Neutrophil (primary cell): Measurements from ENCODE around the gene ADAMTS2.

Source experiments
- H3K27ac ChIP-seq: fragments of 200-600 bp; sonication (generic); 2 replicates; pipeline ENCODE4 v1.5.1; 2016; ENCODE audit warnings: mild to moderate bottlenecking, moderate library complexity
- H3K27me3 ChIP-seq: fragments of 200-600 bp; sonication (generic); 2 replicates; pipeline ENCODE4 v1.6.0; 2016; ENCODE audit warnings: mild to moderate bottlenecking
- H3K36me3 ChIP-seq: fragments of 200-600 bp; sonication (generic); 2 replicates; pipeline ENCODE4 v1.5.1; 2017
- H3K4me1 ChIP-seq, 2 experiments: fragments of 200-600 bp in 1 of 2; sonication (generic) in 1 of 2; 1 replicate in 1 of 2; 2 replicates in 1 of 2; pipeline versions ENCODE4 v1.5.1 to v1.6.1; 2013 to 2016; ENCODE audit warnings: low read depth in 1 of 2, low read length in 1 of 2, mild to moderate bottlenecking in 1 of 2, moderate library complexity in 1 of 2; ENCODE audit not compliant: control insufficient read depth in 1 of 2, insufficient read depth in 1 of 2
- H3K4me3 ChIP-seq, 2 experiments: fragments of 200-600 bp in 1 of 2; sonication (generic) in 1 of 2; 1 replicate in 1 of 2; 2 replicates in 1 of 2; pipeline ENCODE4 v1.5.1; 2013 to 2016; ENCODE audit warnings: low read depth in 1 of 2, low read length in 1 of 2, mild to moderate bottlenecking in 1 of 2, moderate library complexity in 1 of 2
- H3K9me3 ChIP-seq: fragments of 200-600 bp; sonication (generic); 2 replicates; pipeline ENCODE4 v1.5.1; 2016
- CTCF ChIP-seq: fragments of 200-600 bp; sonication (generic); IDR thresholded peaks from 2 replicates; pipeline ENCODE4 v1.5.1; 2016; ENCODE audit warnings: antibody characterized with exemption

The ADAMTS2 gene

DNA sequence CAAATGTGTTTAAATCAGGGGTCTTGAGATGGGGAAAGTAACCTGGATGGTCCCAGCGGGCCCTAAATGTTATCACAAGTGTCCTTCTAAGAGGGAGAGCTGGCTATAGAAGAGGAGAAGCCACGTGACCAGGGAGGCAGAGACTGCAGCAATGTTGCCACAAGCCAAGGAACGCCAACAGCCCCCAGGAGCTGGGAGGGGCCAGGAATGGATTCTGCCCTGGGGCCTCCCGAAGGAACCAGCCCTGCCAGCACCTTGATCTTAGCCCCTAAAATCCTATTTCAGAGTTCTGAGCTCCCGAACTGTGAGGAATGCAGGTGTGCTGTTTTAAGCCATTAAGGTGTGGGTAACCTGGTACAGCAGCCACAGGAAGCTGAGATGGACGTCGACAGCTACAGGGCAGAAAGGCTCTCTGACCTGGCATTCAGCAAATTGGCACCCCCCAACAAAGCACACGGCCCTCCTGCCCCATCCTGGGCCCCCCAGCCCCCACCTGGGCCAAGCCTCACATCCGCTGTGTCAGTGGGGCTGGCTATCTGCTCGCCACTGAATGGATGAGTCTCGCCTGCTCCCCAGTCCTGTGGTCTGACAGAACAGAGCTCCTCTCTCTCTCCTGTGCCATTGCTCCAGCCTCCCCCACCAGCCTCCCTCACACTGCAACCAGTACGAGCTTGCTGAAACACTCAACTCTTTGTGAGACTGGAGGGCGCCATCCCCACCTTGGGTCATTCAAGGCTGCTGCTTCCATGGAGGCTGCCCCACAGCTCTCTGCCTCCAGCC is 78.8 kb downstream of the ADAMTS2 start:
- Histone ChIP-seq H3K4me1 (no peaks in the 10 kb centered on the region), H3K27ac (no peak overlapping the region), H3K27me3 (peaks cover 18% of the 10 kb centered on the region), H3K4me3 (no peak overlapping the region), H3K36me3 (no peaks in the 10 kb centered on the region), H3K9me3 (no peaks in the 10 kb centered on the region)
- no peak for TF ChIP-seq CTCF

DNA sequence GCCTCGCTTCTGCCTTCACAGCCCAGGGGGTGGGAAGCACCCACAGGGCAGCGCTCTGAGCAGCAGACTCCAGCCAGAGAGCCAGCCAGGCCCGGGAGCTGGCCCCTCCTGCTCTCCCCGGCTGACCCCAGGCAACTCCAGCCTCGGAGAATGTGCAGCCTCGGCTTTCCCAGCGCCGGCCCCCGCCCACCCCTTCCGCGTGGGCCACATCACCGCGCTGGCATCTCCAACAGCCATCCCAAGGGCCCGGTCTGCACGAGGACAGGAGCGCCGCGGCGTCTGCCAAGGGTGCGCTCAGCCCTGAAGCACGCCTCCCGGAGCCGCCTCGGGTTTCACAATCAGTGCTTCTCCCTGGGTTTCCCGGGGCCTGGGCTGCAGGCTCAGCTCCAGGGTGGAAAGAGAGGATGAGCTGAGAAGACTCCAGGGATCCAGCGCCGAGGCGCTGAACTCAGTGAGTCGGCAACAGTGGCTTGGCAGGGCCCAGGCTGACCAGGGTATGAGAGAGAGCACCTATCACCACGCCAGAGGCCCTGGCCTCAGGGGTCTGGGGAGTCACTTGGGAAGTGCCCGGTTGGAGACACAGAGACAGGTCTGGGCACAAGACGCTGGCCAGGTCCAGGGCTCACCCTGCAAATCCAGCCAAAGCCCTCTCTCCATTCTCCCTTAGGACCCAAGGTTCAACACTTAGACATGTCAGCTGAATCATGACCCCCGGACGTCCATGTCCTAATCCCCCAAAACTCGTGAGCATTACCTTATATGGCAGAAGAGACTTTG is 79.6 kb downstream of the ADAMTS2 start:
- no peaks in the 10 kb centered on the region for H3K4me1 ChIP-seq
- no peaks in the 10 kb centered on the region for H3K9me3 ChIP-seq
- no peak for TF ChIP-seq CTCF
- H3K27ac ChIP-seq, result no peak overlapping the region
- H3K4me3 ChIP-seq, result no peak overlapping the region
- no peaks in the 10 kb centered on the region for H3K36me3 ChIP-seq
- peaks cover 18% of the 10 kb centered on the region for H3K27me3 ChIP-seq

DNA sequence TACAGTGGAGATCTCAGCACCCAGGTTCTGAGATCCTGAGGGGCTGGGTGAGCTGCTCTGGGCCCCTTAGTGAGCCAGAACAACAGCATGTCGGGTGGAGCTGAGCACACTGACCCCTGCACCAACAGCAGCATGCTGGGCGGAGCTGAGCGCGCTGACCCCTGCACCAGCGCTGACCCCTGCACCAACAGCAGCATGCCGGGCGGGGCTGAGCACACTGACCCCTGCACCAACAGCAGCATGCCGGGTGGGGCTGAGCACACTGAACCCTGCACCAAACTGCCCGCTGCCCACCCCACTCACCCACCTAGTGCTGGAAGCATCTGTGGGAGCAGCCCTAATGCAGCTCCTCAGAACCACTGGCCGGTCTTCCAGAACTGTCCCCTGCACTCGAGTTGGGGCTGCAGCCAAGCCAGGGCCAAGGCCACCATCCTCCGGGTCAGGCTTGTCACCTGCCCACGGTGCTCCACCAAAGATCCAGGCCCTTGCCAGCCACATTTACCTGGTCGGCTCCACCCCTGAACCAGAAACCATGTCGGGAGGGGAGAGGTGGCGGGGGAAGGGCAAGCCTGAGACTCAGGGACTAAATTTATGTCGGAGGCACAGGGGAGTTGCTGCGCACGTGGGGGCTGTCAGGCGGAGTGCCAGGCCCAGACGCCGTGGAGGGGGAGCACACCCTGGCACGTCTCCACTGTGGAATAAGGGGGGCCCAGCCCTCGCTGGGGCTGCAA is 80.3 kb downstream of the ADAMTS2 start:
- no peak overlapping the region for H3K4me3 ChIP-seq
- no peak for TF ChIP-seq CTCF
- H3K27ac ChIP-seq, result no peak overlapping the region
- peaks cover 18% of the 10 kb centered on the region for H3K27me3 ChIP-seq
- H3K36me3 ChIP-seq, result no peaks in the 10 kb centered on the region
- H3K9me3 ChIP-seq, result no peaks in the 10 kb centered on the region
- no peaks in the 10 kb centered on the region for H3K4me1 ChIP-seq

GRCh38 chr5:179264053-179264782 is 81.0 kb downstream of the ADAMTS2 start:
- Histone ChIP-seq H3K4me1 (no peaks in the 10 kb centered on the region), H3K36me3 (no peaks in the 10 kb centered on the region), H3K9me3 (no peaks in the 10 kb centered on the region), H3K27ac (no peak overlapping the region), H3K4me3 (no peak overlapping the region), H3K27me3 (peaks cover 18% of the 10 kb centered on the region)
- TF ChIP-seq CTCF, result no peak

DNA sequence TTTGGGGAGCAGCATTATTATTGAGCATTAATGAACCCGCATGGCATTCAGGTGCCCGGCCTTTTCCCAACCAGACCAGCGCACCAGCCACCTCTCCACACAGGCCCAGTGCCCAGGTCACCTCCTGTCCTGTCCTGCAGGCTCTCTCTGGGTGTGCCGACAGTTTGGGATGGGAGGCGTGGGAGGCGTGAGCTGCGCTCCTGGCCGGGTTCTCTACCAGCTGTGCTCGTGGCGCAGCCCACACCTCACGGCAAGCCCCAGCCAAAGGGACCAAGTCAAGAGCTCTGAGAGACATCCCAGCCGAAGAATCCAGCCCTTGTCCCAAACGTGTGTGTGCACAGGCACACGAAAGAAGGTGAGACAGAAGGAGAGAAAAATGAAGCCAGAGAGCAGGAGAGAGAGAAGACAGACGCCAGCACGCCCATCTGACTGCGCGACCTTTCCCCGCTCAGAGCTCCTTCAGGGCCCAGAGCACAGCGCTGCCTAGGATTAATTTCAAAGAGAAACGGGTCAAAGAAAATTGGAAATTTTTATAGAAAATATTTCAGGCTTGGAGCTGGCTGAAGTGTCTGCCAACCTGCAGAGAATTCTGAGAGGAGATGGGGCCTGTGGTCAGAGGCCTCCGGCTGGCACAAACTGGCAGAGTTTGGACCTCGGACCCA is 81.7 kb downstream of the ADAMTS2 start:
- H3K9me3 ChIP-seq, result no peaks in the 10 kb centered on the region
- no peak overlapping the region for H3K4me3 ChIP-seq
- peaks cover 18% of the 10 kb centered on the region for H3K27me3 ChIP-seq
- H3K27ac ChIP-seq, result no peak overlapping the region
- no peaks in the 10 kb centered on the region for H3K4me1 ChIP-seq
- no peaks in the 10 kb centered on the region for H3K36me3 ChIP-seq
- TF ChIP-seq CTCF, result no peak
